Fibroblast of villous mesenchyme (primary cell): ENCODE results near the gene NT5C1A. TPM values are rescaled to one million over a fixed set of nuclear protein-coding genes. Genes with fewer than 3 reads are reported as not detected.

ENCODE experiments used
- DNase-seq: peaks from one replicate; pipeline ENCODE4 v3.0.0-alpha.2; 2010; ENCODE audit warnings: low read depth
- H3K4me3 ChIP-seq: 2 replicates; pipeline ENCODE4 v1.5.1; 2011; ENCODE audit warnings: low read depth, mild to moderate bottlenecking, low read length
- CTCF ChIP-seq: IDR thresholded peaks from 2 replicates; pipeline ENCODE4 v1.5.1; 2012; ENCODE audit warnings: low read depth, mild to moderate bottlenecking, low read length; ENCODE audit not compliant: insufficient read depth
- total RNA-seq: library from RNA; depleted of rRNA; stranded (reverse); fragments of >200 nt; gene quantifications from 2 replicates; pipeline ENCODE4 v1.2.3, GENCODE V29; 2012

NT5C1A gene
- total RNA-seq, result not detected in 2 replicates

DNA sequence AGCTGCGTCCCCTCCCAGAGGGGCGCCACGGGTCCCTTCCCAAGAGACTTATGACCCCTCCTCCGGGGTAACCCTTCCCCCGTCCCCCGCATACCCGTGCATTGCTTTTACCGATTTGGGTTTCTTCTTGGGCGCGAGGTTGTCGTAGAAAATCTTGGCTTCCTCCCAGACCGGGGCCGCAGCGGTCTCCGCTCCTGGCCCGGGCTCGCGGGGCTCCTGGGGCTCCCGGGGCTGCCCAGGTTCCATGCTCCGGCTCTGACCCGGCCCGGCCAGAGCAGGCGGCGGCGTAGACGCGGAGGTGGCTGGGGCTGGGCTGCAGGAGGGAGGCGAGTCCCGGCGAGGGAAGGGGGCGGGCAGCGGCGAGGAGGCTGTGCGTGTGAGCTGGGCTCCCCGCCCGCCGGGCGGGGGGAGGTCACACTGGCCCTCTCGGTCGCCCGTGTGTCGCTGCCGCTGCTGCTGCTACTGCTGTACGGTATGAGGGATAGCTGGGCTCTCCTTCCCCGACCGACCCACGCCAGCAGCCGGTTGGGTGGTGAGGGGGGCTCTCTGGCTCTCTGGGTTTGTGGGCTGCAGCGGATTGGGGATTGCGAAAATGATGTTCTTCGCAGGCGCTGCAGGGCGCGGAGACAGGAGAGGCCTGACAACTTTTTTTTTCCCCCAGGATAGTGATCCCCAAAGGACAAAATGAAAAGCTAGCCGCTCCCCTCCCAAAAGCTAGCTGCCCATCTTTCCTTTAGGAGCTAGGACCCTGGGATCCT is at the start of gene NT5C1A:
TSS of gene NT5C1A (minus strand) at position 315 of the 758 bp plus-strand sequence. CDS start at position 246, 69 bp downstream.
- no peak for TF ChIP-seq CTCF
- H3K4me3 ChIP-seq, result peak within 1 kb of the TSS; percentile 48
- no peak for DNase-seq

DNA sequence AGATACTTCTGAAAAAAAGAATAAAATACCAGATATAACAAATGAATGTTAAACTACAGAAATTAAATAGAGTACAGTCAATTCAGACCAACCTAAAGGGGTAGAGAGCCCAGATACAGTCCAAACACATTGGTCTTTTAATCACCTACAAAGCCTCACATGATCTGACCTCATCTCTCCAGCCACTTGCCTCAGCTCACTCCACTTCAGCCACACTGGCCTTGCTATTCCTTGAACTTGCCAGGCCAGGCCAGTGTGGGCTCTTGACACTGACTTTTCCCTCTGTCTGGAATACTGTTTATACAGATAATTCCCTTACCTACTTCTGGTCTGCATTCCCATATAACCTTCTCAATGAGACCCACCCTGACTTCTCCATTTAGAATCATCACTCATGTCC is 49.8 kb upstream of the NT5C1A start:
- no peak for DNase-seq
- no peak for TF ChIP-seq CTCF
- no peak overlapping the region for H3K4me3 ChIP-seq

DNA sequence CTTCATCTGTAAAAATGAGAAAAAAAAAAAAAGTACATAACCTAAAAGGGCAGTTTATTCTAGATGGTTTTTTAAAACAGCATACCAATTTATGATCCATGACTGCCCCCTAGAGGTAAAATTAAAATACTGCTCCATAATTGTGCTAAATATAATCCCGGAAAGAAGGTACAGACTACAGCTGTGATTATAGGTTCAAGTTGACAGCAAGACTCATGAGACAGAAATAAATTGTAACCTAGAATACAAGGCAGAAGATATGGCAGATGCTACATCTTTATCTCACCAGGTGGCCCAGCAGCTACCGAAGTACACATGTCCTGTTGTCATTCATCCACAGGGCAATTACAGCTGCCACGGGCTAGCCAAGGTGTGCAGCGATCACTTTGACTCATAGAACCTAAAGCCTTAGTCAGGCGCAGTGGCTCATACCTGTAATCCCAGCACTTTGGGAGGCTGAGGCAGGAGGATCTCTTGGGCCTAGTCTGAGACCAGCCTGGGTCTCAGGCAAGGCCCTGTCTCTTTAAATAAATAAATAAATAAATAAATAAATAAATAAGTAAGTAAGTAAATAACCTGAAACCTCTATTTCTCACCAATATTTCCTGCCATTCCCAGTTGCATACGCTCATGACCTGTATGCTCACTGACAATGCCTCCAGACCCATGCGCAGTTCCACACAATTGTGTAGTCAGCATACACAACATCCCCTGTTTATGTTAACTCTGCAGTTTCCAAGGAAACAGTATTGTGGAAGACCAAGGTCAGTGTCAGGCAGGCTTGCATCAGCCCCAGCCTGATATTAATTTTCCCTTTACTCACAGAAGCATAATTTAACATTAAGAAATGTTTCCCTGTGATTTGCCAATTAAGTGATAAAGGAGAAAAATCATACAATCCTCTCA is 48.4 kb upstream of the NT5C1A start:
- peak; percentile 75 for DNase-seq
- TF ChIP-seq CTCF, result peak; percentile 53

GRCh38 chr1:39717809-39718208 is 45.9 kb upstream of the NT5C1A start:
- no peak overlapping the region for H3K4me3 ChIP-seq
- TF ChIP-seq CTCF, result no peak
- DNase-seq, result no peak

More for the DNA sequence above, 48.4 kb upstream of the NT5C1A start:
- H3K4me3 ChIP-seq, result no peak overlapping the region

DNA sequence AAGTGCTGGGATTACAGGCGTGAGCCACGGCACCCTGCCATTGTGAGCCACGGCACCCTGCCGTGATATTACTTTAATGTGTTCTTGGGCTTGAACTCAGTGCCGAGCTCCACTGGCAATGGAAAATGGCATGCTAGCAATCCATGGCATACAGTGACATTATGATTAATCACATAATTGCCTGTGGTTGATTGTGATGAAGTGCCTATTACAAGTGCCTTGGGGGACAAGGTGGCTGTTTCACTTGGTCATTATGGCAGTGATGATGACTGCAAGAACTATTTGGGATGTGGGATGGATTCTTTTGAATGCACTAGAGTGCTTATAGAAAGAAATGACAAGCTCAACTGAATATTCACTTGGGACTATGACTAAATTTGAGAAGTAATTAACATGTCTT is 41.6 kb upstream of the NT5C1A start:
- DNase-seq, result no peak
- H3K4me3 ChIP-seq, result no peak overlapping the region
- TF ChIP-seq CTCF, result no peak

- DNase-seq, result no peak
- TF ChIP-seq CTCF, result no peak
- H3K4me3 ChIP-seq, result no peak overlapping the region
These were observed 40.0 kb upstream of the NT5C1A start for GRCh38 chr1:39711966-39712340.
